IMR-90 (cell line): ENCODE measurements around the gene CCNG1. TPM values are rescaled to one million over a fixed set of nuclear protein-coding genes. Genes with fewer than 3 reads are reported as not detected.

Source experiments
- ATAC-seq: fragments of 200-7000 bp; cut with Tn5 transposase; 2 replicates; pipeline ENCODE4 v1.9.1; 2020; ENCODE audit warnings: low read depth, mild to moderate bottlenecking, moderate library complexity
- BruUV-seq: library from RNA; stranded (reverse); fragments of 400-500 nt; replicated peaks from 2 replicates; lab custom pipeline; 2021; lab: Mats Ljungman, UMichigan
- CTCF ChIA-PET: fragments of 300-600 bp; formaldehyde crosslinking; extraction: SDS; loops from one replicate; lab custom pipeline; 2021; ENCODE audit warnings: antibody characterized with exemption; lab: Yijun Ruan, JAX
- POLR2A ChIA-PET: fragments of 300-600 bp; sonication (Branson Sonifier 250); formaldehyde crosslinking; loops from one replicate; lab custom pipeline; 2022; ENCODE audit warnings: antibody characterized with exemption; ENCODE audit not compliant: unreplicated experiment; lab: Charles Lee
- DNase-seq: peaks from one replicate; pipeline ENCODE4 v3.0.0; 2013
- H2AFZ ChIP-seq: replicated peaks from 2 replicates; pipeline ENCODE3; 2013; ENCODE audit warnings: low read length, mild to moderate bottlenecking; ENCODE audit not compliant: poor library complexity
- H2AK5ac ChIP-seq: 2 replicates; pipeline ENCODE4 v1.6.1; 2013; ENCODE audit warnings: low read depth, low read length, inconsistent platforms
- H2AK9ac ChIP-seq: replicated peaks from 2 replicates; pipeline ENCODE3; 2013; ENCODE audit warnings: mild to moderate bottlenecking, low read depth, low read length, moderate library complexity; ENCODE audit not compliant: poor library complexity
- H2BK120ac ChIP-seq: 2 replicates; pipeline ENCODE4 v1.6.1; 2013; ENCODE audit warnings: low read depth, low read length, inconsistent platforms
- H2BK15ac ChIP-seq: 3 replicates; pipeline ENCODE4 v1.6.1; 2013; ENCODE audit warnings: low read depth, low read length, inconsistent platforms
- H2BK20ac ChIP-seq: 2 replicates; pipeline ENCODE4 v1.6.1; 2013; ENCODE audit warnings: low read depth, mild to moderate bottlenecking, inconsistent platforms, low read length, moderate library complexity
- H2BK5ac ChIP-seq: 2 replicates; pipeline ENCODE4 v1.6.1; 2013; ENCODE audit warnings: mild to moderate bottlenecking, low read depth, low read length, inconsistent platforms; ENCODE audit not compliant: poor library complexity, severe bottlenecking
- H3K14ac ChIP-seq: replicated peaks from 2 replicates; pipeline ENCODE4 v1.6.1; 2013; ENCODE audit warnings: low read depth, low read length, inconsistent platforms
- H3K18ac ChIP-seq: 2 replicates; pipeline ENCODE4 v1.6.1; 2013; ENCODE audit warnings: low read depth, low read length, control low read depth
- H3K23ac ChIP-seq: 2 replicates; pipeline ENCODE4 v1.6.1; 2013; ENCODE audit warnings: low read depth, low read length, inconsistent platforms
- H3K27ac ChIP-seq: 2 replicates; pipeline ENCODE4 v1.5.1; 2013; ENCODE audit warnings: mild to moderate bottlenecking, control low read depth, low read length; ENCODE audit not compliant: insufficient read depth
- H3K27me3 ChIP-seq: 2 replicates; pipeline ENCODE4 v1.6.1; 2013; ENCODE audit warnings: low read length; ENCODE audit not compliant: control insufficient read depth, insufficient read depth
- H3K36me3 ChIP-seq: 2 replicates; pipeline ENCODE4 v1.6.1; 2013; ENCODE audit warnings: low read length, mixed read lengths; ENCODE audit not compliant: control insufficient read depth, insufficient read depth
- H3K4ac ChIP-seq: 2 replicates; pipeline ENCODE4 v1.6.1; 2013; ENCODE audit warnings: low read depth, low read length, inconsistent platforms
- H3K4me1 ChIP-seq: 2 replicates; pipeline ENCODE4 v1.6.1; 2013; ENCODE audit warnings: low read length, mixed read lengths; ENCODE audit not compliant: control insufficient read depth, insufficient read depth
- H3K4me2 ChIP-seq: 2 replicates; pipeline ENCODE4 v1.6.1; 2013; ENCODE audit warnings: low read depth, mild to moderate bottlenecking, control low read depth, low read length, moderate library complexity
- H3K4me3 ChIP-seq: 2 replicates; pipeline ENCODE4 v1.5.1; 2013; ENCODE audit warnings: low read depth, mild to moderate bottlenecking, control low read depth, low read length, moderate library complexity; ENCODE audit not compliant: insufficient read depth
- H3K56ac ChIP-seq: 2 replicates; pipeline ENCODE4 v1.6.1; 2013; ENCODE audit warnings: low read length, inconsistent platforms; ENCODE audit not compliant: insufficient read depth; ENCODE audit errors: extremely low read depth
- H3K79me1 ChIP-seq, 2 experiments: 2 replicates each; pipeline ENCODE4 v1.6.1; 2013; ENCODE audit warnings: low read length in 2 of 2, inconsistent platforms in 1 of 2, low read depth in 1 of 2
- H3K9ac ChIP-seq: 2 replicates; pipeline ENCODE4 v1.6.1; 2013; ENCODE audit warnings: low read depth, low read length, control low read depth
- H3K9me1 ChIP-seq: 2 replicates; pipeline ENCODE4 v1.6.1; 2013; ENCODE audit warnings: low read length, inconsistent platforms; ENCODE audit not compliant: insufficient read depth
- H3K9me3 ChIP-seq: 2 replicates; pipeline ENCODE4 v1.6.1; 2013; ENCODE audit warnings: low read length; ENCODE audit not compliant: control insufficient read depth, insufficient read depth
- H4K20me1 ChIP-seq: 2 replicates; pipeline ENCODE4 v1.6.1; 2013; ENCODE audit warnings: low read length, inconsistent platforms; ENCODE audit not compliant: insufficient read depth
- H4K5ac ChIP-seq: 2 replicates; pipeline ENCODE4 v1.6.1; 2013; ENCODE audit warnings: mild to moderate bottlenecking, low read depth, low read length, control low read depth
- H4K8ac ChIP-seq, 2 experiments: 2 replicates each; pipeline ENCODE4 v1.6.1; 2013; ENCODE audit warnings: low read depth in 2 of 2, low read length in 2 of 2, control low read depth in 1 of 2, inconsistent platforms in 1 of 2
- H4K91ac ChIP-seq: 2 replicates; pipeline ENCODE4 v1.6.1; 2013; ENCODE audit warnings: low read depth, low read length, inconsistent platforms; ENCODE audit not compliant: insufficient read depth
- CEBPB ChIP-seq: IDR thresholded peaks from 2 replicates; pipeline ENCODE4 v1.6.1; 2012; ENCODE audit warnings: low read depth, low read length, improper control_type of control experiment
- CHD1 ChIP-seq: IDR thresholded peaks from 2 replicates; pipeline ENCODE4 v1.6.1; 2012; ENCODE audit warnings: low read depth, low read length, improper control_type of control experiment
- FOS ChIP-seq: fragments of 150-350 bp; IDR thresholded peaks from 2 replicates; pipeline ENCODE4 v1.6.1; 2016; ENCODE audit warnings: low read depth, low read length
- NFE2L2 ChIP-seq: fragments of 150-350 bp; IDR thresholded peaks from 2 replicates; pipeline ENCODE4 v1.6.1; 2016; ENCODE audit warnings: low read depth, mild to moderate bottlenecking, low read length
- SMC3 ChIP-seq: fragments of 150-350 bp; IDR thresholded peaks from 2 replicates; pipeline ENCODE4 v1.6.1; 2016; ENCODE audit warnings: low read depth, mild to moderate bottlenecking, antibody characterized with exemption, low read length, moderate library complexity
- WGBS, 2 experiments: methylation state at CpG; one replicate each; pipeline versions ENCODE4 v1.1.5 to v1.1.7; 2013; ENCODE audit warnings: missing lambda C conversion rate in 2 of 2; ENCODE audit not compliant: insufficient read length in 1 of 2; ENCODE audit errors: extremely low coverage in 2 of 2; 5-methylcytosine and 5-hydroxymethylcytosine counted together
- dilution Hi-C: fragments of 300-500 bp; cut with HindIII; formaldehyde crosslinking; loops from one replicate; pipeline ENCODE4 v1.14.3; 2018; ENCODE audit warnings: low sequenced_read_pairs; ENCODE audit not compliant: unreplicated experiment
- in situ Hi-C: fragments of 300-500 bp; cut with MboI; formaldehyde crosslinking; loops from 3 replicates; pipeline ENCODE4 v1.14.3; 2019; ENCODE audit warnings: low sequenced_read_pairs, inconsistent platforms, mixed read lengths
- intact Hi-C: fragments of 100-400 bp; cut with micrococcal nuclease; formaldehyde crosslinking; loops from 2 replicates; pipeline ENCODE4 v1.10.0; 2022
- polyA plus RNA-seq, 3 experiments: library from polyadenylated mRNA; depleted of rRNA; stranded (reverse); fragments of >200 nt; gene quantifications; 2 replicates each; pipeline ENCODE4 v1.2.3, GENCODE V29; 2012; ENCODE audit warnings: low replicate concordance in 1 of 3
- total RNA-seq: library from RNA; depleted of rRNA; stranded (reverse); fragments of >200 nt; gene quantifications from 2 replicates; pipeline ENCODE4 v1.2.3, GENCODE V29; 2012
- TF ChIP-seq, protein P1 (sequence below): conservative IDR thresholded peaks from 2 replicates; pipeline ENCODE4 v1.5.1; 2012; ENCODE audit warnings: mild to moderate bottlenecking, low read depth, low read length, improper control_type of control experiment

Gene CCNG1
- total and polyA plus RNA-seq, 2 of the 4 experiments (the other 2 are of a cell fraction): 72.0 to 382 TPM

DNA sequence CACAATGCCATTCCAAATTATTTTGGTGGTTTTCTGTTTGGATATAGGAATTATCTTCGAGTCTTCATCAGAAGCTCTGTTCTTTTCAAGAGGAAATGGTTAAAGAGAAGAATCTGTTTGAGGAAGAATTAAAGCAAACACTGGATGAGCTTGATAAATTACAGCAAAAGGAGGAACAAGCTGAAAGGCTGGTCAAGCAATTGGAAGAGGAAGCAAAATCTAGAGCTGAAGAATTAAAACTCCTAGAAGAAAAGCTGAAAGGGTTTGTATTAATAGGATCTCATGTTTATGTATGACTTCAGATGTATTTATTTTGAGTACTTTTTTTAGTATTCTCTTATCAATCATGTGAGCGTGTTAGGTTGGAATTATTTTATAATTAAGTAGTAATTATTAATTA lies 38.0 kb downstream of the CCNG1 start:
- BruUV-seq: no TSS peak
- Histone ChIP-seq H3K9me3 (no peaks in the 10 kb centered on the region), H3K4ac (no peak overlapping the region), H3K14ac (no peak overlapping the region), H2BK15ac (no peak overlapping the region), H3K79me1 (peaks cover 0 to 3% of the 10 kb centered on the region in 2 experiments; a peak in 1 of 4 replicates), H3K4me1 (peaks cover 3% of the 10 kb centered on the region; the same call in 1 of the 2 replicates), H4K8ac (no peak overlapping the region), H3K27ac (no peak overlapping the region), H3K9me1 (0 out of 2 replicates have a peak, but pooled peaks cover 3% of the 10 kb centered on the region), H2AK9ac (no peak overlapping the region), H4K91ac (no peak overlapping the region), H4K5ac (no peak overlapping the region), H4K20me1 (no peaks in the 10 kb centered on the region), H2BK120ac (no peak overlapping the region), H2BK20ac (no peak overlapping the region), H3K9ac (no peak overlapping the region), H3K56ac (no peak overlapping the region), H3K36me3 (peaks cover 3% of the 10 kb centered on the region; the same call in 1 of the 2 replicates), H3K27me3 (no peaks in the 10 kb centered on the region), H3K23ac (no peak overlapping the region), H3K4me2 (no peak overlapping the region), H2AFZ (no peak overlapping the region), H2AK5ac (no peak overlapping the region), H3K4me3 (no peak overlapping the region), H3K18ac (no peak overlapping the region), H2BK5ac (no peak overlapping the region)
- TF ChIP-seq, protein P1, sequence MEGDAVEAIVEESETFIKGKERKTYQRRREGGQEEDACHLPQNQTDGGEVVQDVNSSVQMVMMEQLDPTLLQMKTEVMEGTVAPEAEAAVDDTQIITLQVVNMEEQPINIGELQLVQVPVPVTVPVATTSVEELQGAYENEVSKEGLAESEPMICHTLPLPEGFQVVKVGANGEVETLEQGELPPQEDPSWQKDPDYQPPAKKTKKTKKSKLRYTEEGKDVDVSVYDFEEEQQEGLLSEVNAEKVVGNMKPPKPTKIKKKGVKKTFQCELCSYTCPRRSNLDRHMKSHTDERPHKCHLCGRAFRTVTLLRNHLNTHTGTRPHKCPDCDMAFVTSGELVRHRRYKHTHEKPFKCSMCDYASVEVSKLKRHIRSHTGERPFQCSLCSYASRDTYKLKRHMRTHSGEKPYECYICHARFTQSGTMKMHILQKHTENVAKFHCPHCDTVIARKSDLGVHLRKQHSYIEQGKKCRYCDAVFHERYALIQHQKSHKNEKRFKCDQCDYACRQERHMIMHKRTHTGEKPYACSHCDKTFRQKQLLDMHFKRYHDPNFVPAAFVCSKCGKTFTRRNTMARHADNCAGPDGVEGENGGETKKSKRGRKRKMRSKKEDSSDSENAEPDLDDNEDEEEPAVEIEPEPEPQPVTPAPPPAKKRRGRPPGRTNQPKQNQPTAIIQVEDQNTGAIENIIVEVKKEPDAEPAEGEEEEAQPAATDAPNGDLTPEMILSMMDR: no peak
- TF ChIP-seq FOS: no peak
- no peak for TF ChIP-seq CHD1
- no peak for TF ChIP-seq NFE2L2
- no peak for TF ChIP-seq SMC3
- TF ChIP-seq CEBPB: no peak
- in situ Hi-C loops: no loop called here
- dilution Hi-C loops: no loop called here
- ChIA-PET POLR2A (no interaction called here), CTCF (no interaction called here)
- DNase-seq (no peak), ATAC-seq (no peak)
- intact Hi-C loops: no loop called here
- WGBS, 2 experiments: no CpG with 5 or more reads among the region's 2 CpGs
